Activated CD4-positive, alpha-beta T cell treated with anti-CD3 and anti-CD28 coated beads for 1 hour (primary cell): ENCODE results near the gene NBEAL2.

Experiments
- DNase-seq: peaks from one replicate; pipeline ENCODE4 v3.0.0-alpha.2; 2020

Gene NBEAL2

GRCh38 chr3:46943237-46944187 lies 36.0 kb upstream of the NBEAL2 start:
- DNase-seq, result no peak

- DNase-seq, result no peak
Measured at GRCh38 chr3:46944191-46944590, 35.3 kb upstream of the NBEAL2 start.

GRCh38 chr3:46946416-46946815 lies 33.0 kb upstream of the NBEAL2 start:
- DNase-seq, result no peak

- DNase-seq, result peak; percentile 50
Measured at GRCh38 chr3:46946856-46947545, 32.5 kb upstream of the NBEAL2 start.

GRCh38 chr3:46947546-46947901 lies 31.9 kb upstream of the NBEAL2 start:
- no peak for DNase-seq

- peak; percentile 48 for DNase-seq
Measured at GRCh38 chr3:46947981-46948791, 31.3 kb upstream of the NBEAL2 start.

- DNase-seq, result no peak
Measured at GRCh38 chr3:46948830-46949671, 30.4 kb upstream of the NBEAL2 start.

GRCh38 chr3:46950177-46950576 lies 29.3 kb upstream of the NBEAL2 start:
- DNase-seq, result no peak

GRCh38 chr3:46950650-46951241 lies 28.7 kb upstream of the NBEAL2 start:
- DNase-seq, result no peak

- no peak for DNase-seq
Measured at GRCh38 chr3:46952813-46953212, 26.7 kb upstream of the NBEAL2 start.

GRCh38 chr3:46953234-46954010 lies 26.0 kb upstream of the NBEAL2 start:
- DNase-seq, result no peak

GRCh38 chr3:46954178-46954577 lies 25.3 kb upstream of the NBEAL2 start:
- no peak for DNase-seq

GRCh38 chr3:46955157-46955556 lies 24.3 kb upstream of the NBEAL2 start:
- no peak for DNase-seq

GRCh38 chr3:46955801-46956259 lies 23.6 kb upstream of the NBEAL2 start:
- DNase-seq, result no peak

GRCh38 chr3:46957092-46957820 lies 22.2 kb upstream of the NBEAL2 start:
- no peak for DNase-seq

GRCh38 chr3:46958467-46959160 lies 20.9 kb upstream of the NBEAL2 start:
- DNase-seq, result no peak

GRCh38 chr3:46959161-46959511 lies 20.3 kb upstream of the NBEAL2 start:
- no peak for DNase-seq

GRCh38 chr3:46960081-46960701 lies 19.3 kb upstream of the NBEAL2 start:
- DNase-seq, result no peak

- no peak for DNase-seq
Measured at GRCh38 chr3:46960835-46961234, 18.6 kb upstream of the NBEAL2 start.
